ENCODE measurements around the gene SCN5A.

GRCh38 chr3:38644662-38645053 is 4.8 kb downstream of the SCN5A start:
- TF ChIP-seq ATF3 (IDR thresholded peaks at IDR 0.05) (no peak), CEBPB (IDR thresholded peaks at IDR 0.05; ENCODE audit: low read depth) (no peak), POLR2AphosphoS5 (IDR thresholded peaks at IDR 0.05; ENCODE audit: low read depth, low read length) (no peak), SP1 (IDR thresholded peaks at IDR 0.05; ENCODE audit: low read depth) (no peak), RAD21 (IDR thresholded peaks at IDR 0.05; ENCODE audit: low read depth) (no peak)
